Body of pancreas (tissue), 4 donors: ENCODE measurements around the gene UNC45B.

Source experiments
- POLR2A ChIP-seq, 3 donors: fragments of 450-650 bp; IDR thresholded peaks; one replicate each; pipeline ENCODE4 v1.6.1; 2016; ENCODE audit warnings: antibody characterized with exemption in 3 of 3, mild to moderate bottlenecking in 2 of 3
- TF ChIP-seq, protein P1 (sequence below), 7 experiments: fragments of 450-650 bp in 4 of 7; fragments of 200-600 bp in 3 of 7; sonication (generic) in 3 of 7; IDR thresholded peaks; one replicate each; pipeline ENCODE4 v1.5.1; 2016 to 2019; ENCODE audit warnings: antibody characterized with exemption in 7 of 7

DNA sequence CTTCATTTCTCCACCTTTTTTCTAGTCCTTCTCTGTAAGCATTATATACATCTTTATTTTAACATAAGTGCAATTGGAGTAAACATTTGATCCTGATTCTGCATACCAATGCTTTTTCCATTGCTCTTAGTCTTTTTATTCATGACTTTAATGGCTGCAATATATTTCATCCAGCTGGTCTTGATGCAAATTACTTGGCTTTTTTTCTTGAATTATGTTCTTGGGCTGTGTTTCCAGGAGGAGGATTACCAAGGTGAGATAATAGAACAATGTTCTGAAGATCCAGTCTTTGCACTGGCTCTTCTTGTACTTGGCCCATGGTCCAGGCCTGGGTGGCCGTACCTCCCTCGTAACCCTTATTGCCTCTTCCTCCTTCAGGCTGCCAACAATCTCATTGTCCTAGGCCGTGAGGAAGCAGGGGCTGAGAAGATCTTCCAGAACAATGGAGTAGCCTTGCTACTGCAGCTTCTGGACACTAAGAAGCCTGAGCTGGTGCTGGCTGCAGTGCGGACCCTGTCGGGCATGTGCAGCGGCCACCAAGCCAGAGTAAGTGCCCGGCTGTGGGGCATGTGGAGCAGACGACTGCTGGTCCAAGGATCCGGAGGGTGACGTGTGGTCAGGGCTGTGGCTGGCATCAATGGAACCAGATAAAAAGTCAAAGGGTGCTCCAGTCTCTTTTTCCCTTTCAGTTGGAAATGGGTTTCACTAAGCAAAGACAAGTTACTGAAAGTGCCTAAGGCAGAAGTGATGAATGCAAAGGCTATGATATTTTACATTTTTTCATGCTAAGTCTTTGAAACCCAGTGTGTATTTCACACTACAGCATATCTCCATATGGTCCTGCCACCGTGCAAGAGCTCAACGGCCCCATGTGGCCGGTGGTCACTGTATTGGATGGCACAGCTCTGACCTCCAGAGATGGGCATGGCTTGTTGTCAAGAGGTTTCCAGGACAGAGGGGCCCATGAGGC lies 6.9 kb downstream of the UNC45B start:
- no peak for TF ChIP-seq POLR2A (IDR thresholded peaks at IDR 0.05)
- TF ChIP-seq, protein P1, sequence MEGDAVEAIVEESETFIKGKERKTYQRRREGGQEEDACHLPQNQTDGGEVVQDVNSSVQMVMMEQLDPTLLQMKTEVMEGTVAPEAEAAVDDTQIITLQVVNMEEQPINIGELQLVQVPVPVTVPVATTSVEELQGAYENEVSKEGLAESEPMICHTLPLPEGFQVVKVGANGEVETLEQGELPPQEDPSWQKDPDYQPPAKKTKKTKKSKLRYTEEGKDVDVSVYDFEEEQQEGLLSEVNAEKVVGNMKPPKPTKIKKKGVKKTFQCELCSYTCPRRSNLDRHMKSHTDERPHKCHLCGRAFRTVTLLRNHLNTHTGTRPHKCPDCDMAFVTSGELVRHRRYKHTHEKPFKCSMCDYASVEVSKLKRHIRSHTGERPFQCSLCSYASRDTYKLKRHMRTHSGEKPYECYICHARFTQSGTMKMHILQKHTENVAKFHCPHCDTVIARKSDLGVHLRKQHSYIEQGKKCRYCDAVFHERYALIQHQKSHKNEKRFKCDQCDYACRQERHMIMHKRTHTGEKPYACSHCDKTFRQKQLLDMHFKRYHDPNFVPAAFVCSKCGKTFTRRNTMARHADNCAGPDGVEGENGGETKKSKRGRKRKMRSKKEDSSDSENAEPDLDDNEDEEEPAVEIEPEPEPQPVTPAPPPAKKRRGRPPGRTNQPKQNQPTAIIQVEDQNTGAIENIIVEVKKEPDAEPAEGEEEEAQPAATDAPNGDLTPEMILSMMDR (IDR thresholded peaks at IDR 0.05): no peak
